Suprapubic skin (tissue), 4 donors: ENCODE measurements around the gene WWP2.

Experiments
- POLR2A ChIP-seq, 2 donors: fragments of 450-650 bp; IDR thresholded peaks; one replicate each; pipeline ENCODE4 v1.6.1; 2017; ENCODE audit warnings: antibody characterized with exemption in 2 of 2, mild to moderate bottlenecking in 2 of 2, moderate library complexity in 2 of 2
- POLR2AphosphoS5 ChIP-seq, 3 donors: sonication (generic); formaldehyde crosslinking; IDR thresholded peaks; one replicate each; pipeline ENCODE4 v1.6.1; 2017; ENCODE audit warnings: antibody characterized with exemption in 3 of 3
- TF ChIP-seq, protein P1 (sequence below), 2 donors: fragments of 200-600 bp in 1 of 2; fragments of 450-650 bp in 1 of 2; sonication (generic) in 1 of 2; IDR thresholded peaks; one replicate each; pipeline ENCODE4 v1.5.1; 2016 to 2019; ENCODE audit warnings: antibody characterized with exemption in 2 of 2, mild to moderate bottlenecking in 1 of 2, moderate library complexity in 1 of 2

DNA sequence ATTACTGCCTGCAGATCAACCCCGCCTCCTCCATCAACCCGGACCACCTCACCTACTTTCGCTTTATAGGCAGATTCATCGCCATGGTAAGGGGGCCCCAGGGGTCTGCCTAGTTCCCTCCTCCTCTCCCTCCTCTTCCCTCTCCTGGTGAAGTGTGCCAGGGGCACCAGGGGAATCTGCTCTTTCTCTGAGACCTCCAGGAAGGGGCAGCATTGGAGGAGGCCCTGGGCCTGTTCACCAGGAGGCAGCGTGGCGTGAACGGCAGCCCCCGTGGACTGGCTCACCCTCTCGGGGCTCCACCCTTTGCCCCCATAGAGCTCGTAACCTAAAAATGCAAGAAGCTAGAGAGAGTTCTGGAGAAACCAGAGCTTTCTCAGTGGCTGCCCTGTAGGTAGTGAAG, 171.9 kb downstream of the WWP2 start:
- TF ChIP-seq POLR2A (IDR thresholded peaks at IDR 0.05) (no peak), POLR2AphosphoS5 (IDR thresholded peaks at IDR 0.05) (no peak)
- TF ChIP-seq, protein P1, sequence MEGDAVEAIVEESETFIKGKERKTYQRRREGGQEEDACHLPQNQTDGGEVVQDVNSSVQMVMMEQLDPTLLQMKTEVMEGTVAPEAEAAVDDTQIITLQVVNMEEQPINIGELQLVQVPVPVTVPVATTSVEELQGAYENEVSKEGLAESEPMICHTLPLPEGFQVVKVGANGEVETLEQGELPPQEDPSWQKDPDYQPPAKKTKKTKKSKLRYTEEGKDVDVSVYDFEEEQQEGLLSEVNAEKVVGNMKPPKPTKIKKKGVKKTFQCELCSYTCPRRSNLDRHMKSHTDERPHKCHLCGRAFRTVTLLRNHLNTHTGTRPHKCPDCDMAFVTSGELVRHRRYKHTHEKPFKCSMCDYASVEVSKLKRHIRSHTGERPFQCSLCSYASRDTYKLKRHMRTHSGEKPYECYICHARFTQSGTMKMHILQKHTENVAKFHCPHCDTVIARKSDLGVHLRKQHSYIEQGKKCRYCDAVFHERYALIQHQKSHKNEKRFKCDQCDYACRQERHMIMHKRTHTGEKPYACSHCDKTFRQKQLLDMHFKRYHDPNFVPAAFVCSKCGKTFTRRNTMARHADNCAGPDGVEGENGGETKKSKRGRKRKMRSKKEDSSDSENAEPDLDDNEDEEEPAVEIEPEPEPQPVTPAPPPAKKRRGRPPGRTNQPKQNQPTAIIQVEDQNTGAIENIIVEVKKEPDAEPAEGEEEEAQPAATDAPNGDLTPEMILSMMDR (IDR thresholded peaks at IDR 0.05): no peak
